Body of pancreas (tissue), 4 donors: Measurements from ENCODE around the gene JPH3.
"Not testable (repeated sequence)": the region's sequence is repeated elsewhere in the genome, so short reads cannot be mapped to it uniquely, and the experiment has no call there.

Experiments
- CTCF ChIP-seq, 7 experiments: fragments of 450-650 bp in 4 of 7; fragments of 200-600 bp in 3 of 7; sonication (generic) in 3 of 7; IDR thresholded peaks; one replicate each; pipeline ENCODE4 v1.5.1; 2016 to 2019; ENCODE audit warnings: antibody characterized with exemption in 7 of 7
- POLR2A ChIP-seq, 3 donors: fragments of 450-650 bp; IDR thresholded peaks; one replicate each; pipeline ENCODE4 v1.6.1; 2016; ENCODE audit warnings: antibody characterized with exemption in 3 of 3, mild to moderate bottlenecking in 2 of 3

GRCh38 chr16:87726577-87726976, 124.3 kb downstream of the JPH3 start:
- not testable (repeated sequence) for TF ChIP-seq CTCF, POLR2A (IDR thresholded peaks at IDR 0.05)
